Measurements from ENCODE around the gene VSTM2L. TPM values are rescaled to one million over a fixed set of nuclear protein-coding genes. Genes with fewer than 3 reads are reported as not detected.

VSTM2L gene
- total RNA-seq, 2 donors from 2014 or later, result 31.3 to 69.5 TPM

- intact Hi-C loops (cut with DNase I), result no loop called here
- Histone ChIP-seq H3K36me3 (no peaks in the 10 kb centered on the region), H3K27me3 (replicated peaks; ENCODE audit: insufficient read depth) (no peaks in the 10 kb centered on the region), H3K4me3 (no peak overlapping the region), H3K27ac (no peak overlapping the region), H3K4me1 (replicated peaks) (no peaks in the 10 kb centered on the region), H3K9me3 (no peaks in the 10 kb centered on the region)
- TF ChIP-seq POLR2AphosphoS5 (IDR thresholded peaks at IDR 0.05), result no peak
- TF ChIP-seq CTCF (IDR thresholded peaks at IDR 0.05), result no peak
- no peak for TF ChIP-seq POLR2A (IDR thresholded peaks at IDR 0.05)
- 87% methylated on average over 8 of the region's 8 CpGs for WGBS
- DNase-seq (ENCODE audit: low spot score), result no peak
These were observed 33.5 kb downstream of the VSTM2L start for GRCh38 chr20:37936451-37936850.

- Histone ChIP-seq H3K9me3 (no peaks in the 10 kb centered on the region), H3K27me3 (replicated peaks; ENCODE audit: insufficient read depth) (no peaks in the 10 kb centered on the region), H3K36me3 (no peaks in the 10 kb centered on the region), H3K27ac (no peak overlapping the region), H3K4me1 (replicated peaks) (no peaks in the 10 kb centered on the region), H3K4me3 (no peak overlapping the region)
- no peak for DNase-seq (ENCODE audit: low spot score)
- intact Hi-C loops (cut with DNase I), result no loop called here
- 92% methylated on average over 4 of the region's 4 CpGs for WGBS
- TF ChIP-seq POLR2AphosphoS5 (IDR thresholded peaks at IDR 0.05) (no peak), POLR2A (IDR thresholded peaks at IDR 0.05) (no peak)
These were observed 34.8 kb downstream of the VSTM2L start for GRCh38 chr20:37937686-37938085.

GRCh38 chr20:37938181-37938750 is 35.3 kb downstream of the VSTM2L start:
- TF ChIP-seq CTCF (IDR thresholded peaks at IDR 0.05), result no peak
- TF ChIP-seq POLR2AphosphoS5 (IDR thresholded peaks at IDR 0.05), result no peak
- TF ChIP-seq POLR2A (IDR thresholded peaks at IDR 0.05), result no peak
- WGBS, result 93% methylated on average over 12 of the region's 12 CpGs
- intact Hi-C loops (cut with DNase I), result no loop called here
- DNase-seq (ENCODE audit: low spot score), result no peak
- H3K27me3 ChIP-seq (replicated peaks; ENCODE audit: insufficient read depth), result no peaks in the 10 kb centered on the region
- no peaks in the 10 kb centered on the region for H3K36me3 ChIP-seq
- no peaks in the 10 kb centered on the region for H3K4me1 ChIP-seq (replicated peaks)
- no peaks in the 10 kb centered on the region for H3K9me3 ChIP-seq
- H3K4me3 ChIP-seq, result no peak overlapping the region
- H3K27ac ChIP-seq, result no peak overlapping the region

- Histone ChIP-seq H3K4me1 (replicated peaks) (no peaks in the 10 kb centered on the region), H3K27ac (no peak overlapping the region), H3K27me3 (replicated peaks; ENCODE audit: insufficient read depth) (no peaks in the 10 kb centered on the region), H3K9me3 (no peaks in the 10 kb centered on the region), H3K36me3 (no peaks in the 10 kb centered on the region), H3K4me3 (no peak overlapping the region)
- TF ChIP-seq CTCF (IDR thresholded peaks at IDR 0.05) (no peak), POLR2A (IDR thresholded peaks at IDR 0.05) (no peak), POLR2AphosphoS5 (IDR thresholded peaks at IDR 0.05) (no peak)
- no peak for DNase-seq (ENCODE audit: low spot score)
- WGBS, result 96% methylated on average over 9 of the region's 9 CpGs
- intact Hi-C loops (cut with DNase I), result no loop called here
These were observed 36.0 kb downstream of the VSTM2L start for GRCh38 chr20:37938954-37939353.

- DNase-seq (ENCODE audit: low spot score), result no peak
- no peak overlapping the region for H3K27ac ChIP-seq
- WGBS, result 82% methylated on average over 25 of the region's 25 CpGs
- H3K9me3 ChIP-seq, result no peaks in the 10 kb centered on the region
- no peaks in the 10 kb centered on the region for H3K27me3 ChIP-seq (replicated peaks; ENCODE audit: insufficient read depth)
- H3K4me1 ChIP-seq (replicated peaks), result no peaks in the 10 kb centered on the region
- TF ChIP-seq CTCF (IDR thresholded peaks at IDR 0.05), result no peak
- no peak for TF ChIP-seq POLR2A (IDR thresholded peaks at IDR 0.05)
- TF ChIP-seq POLR2AphosphoS5 (IDR thresholded peaks at IDR 0.05), result no peak
- H3K36me3 ChIP-seq, result no peaks in the 10 kb centered on the region
- intact Hi-C loops (cut with DNase I), result no loop called here
- no peak overlapping the region for H3K4me3 ChIP-seq
These were observed 37.0 kb downstream of the VSTM2L start for GRCh38 chr20:37939701-37940560.
